Testis (tissue), 2 donors: ENCODE data around the gene LIF.

Experiments used
- POLR2A ChIP-seq: fragments of 450-650 bp; IDR thresholded peaks from one replicate; pipeline ENCODE4 v1.6.1; 2017; ENCODE audit warnings: antibody characterized with exemption, mild to moderate bottlenecking, moderate library complexity
- TF ChIP-seq, protein P1 (sequence below), 3 experiments: fragments of 450-650 bp in 2 of 3; fragments of 200-600 bp in 1 of 3; sonication (generic) in 1 of 3; IDR thresholded peaks; one replicate each; pipeline ENCODE4 v1.5.1; 2016 to 2019; ENCODE audit warnings: antibody characterized with exemption in 3 of 3, mild to moderate bottlenecking in 2 of 3, moderate library complexity in 1 of 3

DNA sequence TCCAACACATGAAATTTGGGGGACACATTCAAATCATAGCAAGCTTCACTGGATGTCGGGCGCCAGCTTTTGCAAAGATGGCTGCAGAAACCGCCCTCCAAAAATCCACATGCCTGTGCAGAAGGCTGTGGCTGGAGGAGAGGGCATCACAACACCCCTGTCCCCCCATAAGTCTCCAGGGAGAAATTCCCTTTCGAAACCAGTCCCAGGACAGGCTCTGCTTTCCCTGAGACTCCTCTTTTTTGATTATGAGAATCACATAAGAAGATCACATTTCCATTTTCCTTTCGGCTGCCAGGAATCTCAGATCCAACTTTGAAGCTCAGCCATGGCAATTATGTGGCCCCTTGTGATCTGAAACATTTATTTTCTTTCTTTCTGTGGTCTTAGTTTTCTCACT lies 9.7 kb downstream of the LIF start:
- TF ChIP-seq, protein P1, sequence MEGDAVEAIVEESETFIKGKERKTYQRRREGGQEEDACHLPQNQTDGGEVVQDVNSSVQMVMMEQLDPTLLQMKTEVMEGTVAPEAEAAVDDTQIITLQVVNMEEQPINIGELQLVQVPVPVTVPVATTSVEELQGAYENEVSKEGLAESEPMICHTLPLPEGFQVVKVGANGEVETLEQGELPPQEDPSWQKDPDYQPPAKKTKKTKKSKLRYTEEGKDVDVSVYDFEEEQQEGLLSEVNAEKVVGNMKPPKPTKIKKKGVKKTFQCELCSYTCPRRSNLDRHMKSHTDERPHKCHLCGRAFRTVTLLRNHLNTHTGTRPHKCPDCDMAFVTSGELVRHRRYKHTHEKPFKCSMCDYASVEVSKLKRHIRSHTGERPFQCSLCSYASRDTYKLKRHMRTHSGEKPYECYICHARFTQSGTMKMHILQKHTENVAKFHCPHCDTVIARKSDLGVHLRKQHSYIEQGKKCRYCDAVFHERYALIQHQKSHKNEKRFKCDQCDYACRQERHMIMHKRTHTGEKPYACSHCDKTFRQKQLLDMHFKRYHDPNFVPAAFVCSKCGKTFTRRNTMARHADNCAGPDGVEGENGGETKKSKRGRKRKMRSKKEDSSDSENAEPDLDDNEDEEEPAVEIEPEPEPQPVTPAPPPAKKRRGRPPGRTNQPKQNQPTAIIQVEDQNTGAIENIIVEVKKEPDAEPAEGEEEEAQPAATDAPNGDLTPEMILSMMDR (IDR thresholded peaks at IDR 0.05) = no peak
- no peak for TF ChIP-seq POLR2A
